GM21576 (cell line): Measurements from ENCODE around the gene REPIN1.
A peak's percentile ranks its signal among the peaks of the same experiment; 100 is the strongest.

Experiments
- ATAC-seq: cut with Tn5 transposase; IDR thresholded peaks from one replicate; pipeline ENCODE4 v1.9.1; 2021; ENCODE audit warnings: mild to moderate bottlenecking, moderate library complexity; ENCODE audit not compliant: unreplicated experiment

REPIN1 gene

DNA sequence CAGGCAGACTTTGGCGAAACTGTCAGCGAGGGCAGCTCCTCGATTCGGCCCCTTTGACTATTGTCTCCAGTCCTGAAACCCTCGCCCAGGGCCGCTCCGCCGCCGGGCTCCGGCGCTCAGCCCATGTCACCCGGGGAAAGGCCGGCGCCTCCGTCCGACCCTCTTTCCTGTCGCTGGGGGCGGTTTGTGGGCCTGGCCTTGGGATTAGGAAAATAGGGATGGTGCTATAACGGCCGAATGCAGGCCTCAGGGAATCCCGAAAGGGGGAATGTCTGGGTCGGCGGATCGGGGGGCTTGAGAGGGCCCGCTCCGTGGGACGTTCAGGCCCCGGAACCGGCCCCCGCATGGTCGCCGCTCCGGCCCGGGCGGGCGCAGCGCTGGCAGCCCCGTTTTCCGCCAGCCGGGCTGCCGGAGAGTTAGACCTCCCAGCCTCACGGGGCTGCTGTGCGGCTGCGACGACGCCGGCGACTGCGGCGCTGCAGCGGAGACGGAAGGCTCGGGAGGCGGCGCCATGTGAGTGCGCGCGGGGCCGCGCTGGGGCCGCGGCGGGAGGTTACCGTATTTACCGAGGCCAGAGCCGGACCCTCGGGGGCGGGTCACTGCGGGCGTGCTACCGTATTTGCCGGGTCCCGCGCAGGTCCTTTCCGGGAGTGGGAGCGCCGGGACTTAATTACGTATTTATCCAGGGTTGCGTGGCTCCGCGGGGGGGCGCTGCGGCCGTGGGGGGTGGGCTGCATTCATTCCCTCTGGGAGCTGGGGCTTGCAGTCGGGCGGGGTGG, 36.4 kb downstream of the REPIN1 start:
- peak; percentile 49 for ATAC-seq

DNA sequence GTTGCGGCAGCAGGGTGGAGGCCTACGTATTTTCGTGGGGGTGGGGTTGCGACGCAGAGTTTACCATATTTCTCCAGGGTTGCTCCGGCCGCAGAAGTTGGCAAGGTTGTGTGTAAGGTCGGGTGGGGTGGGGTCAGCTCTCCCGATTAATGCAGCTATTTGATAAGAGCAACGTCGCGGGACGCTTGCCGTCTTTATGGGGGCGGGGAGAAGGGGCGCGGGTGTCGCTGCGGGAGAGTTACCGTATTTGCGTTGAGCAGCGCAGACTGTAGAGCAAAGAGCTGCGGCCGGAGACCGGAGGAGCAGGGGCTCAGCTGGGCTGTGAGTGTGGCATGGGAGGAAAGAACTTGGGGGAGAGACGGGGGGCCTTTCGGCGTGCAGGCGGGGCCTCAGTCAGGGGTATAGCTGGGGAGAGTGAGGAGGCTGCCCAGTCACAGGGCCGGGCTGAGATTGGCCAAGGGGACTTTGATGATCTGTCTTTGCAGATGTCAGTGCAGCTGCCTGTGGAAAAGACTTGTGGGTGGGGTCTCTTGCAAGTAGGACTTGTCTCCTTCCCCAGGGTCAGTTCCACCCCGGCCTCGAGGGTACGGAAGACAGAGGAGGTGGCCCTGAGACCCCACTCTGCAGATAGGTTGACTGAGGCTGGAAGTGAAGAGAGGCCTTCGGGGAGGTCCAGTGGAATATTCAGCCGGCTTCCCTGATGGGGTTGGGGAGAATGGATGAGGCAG, 37.1 kb downstream of the REPIN1 start:
- ATAC-seq: no peak

DNA sequence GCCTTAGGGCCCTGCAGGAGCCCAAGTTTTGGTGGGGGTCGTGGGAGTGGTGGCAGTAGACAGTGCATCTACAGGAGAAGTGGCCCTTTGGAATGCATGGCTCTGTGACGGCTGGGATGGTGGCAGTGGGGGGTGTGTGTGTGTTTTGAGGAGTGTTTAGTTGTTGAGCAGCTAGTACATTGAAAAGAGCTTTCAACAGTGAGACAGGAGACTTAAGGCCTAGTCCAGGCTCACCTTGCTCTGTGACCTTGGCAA, 37.6 kb downstream of the REPIN1 start:
- ATAC-seq: no peak

DNA sequence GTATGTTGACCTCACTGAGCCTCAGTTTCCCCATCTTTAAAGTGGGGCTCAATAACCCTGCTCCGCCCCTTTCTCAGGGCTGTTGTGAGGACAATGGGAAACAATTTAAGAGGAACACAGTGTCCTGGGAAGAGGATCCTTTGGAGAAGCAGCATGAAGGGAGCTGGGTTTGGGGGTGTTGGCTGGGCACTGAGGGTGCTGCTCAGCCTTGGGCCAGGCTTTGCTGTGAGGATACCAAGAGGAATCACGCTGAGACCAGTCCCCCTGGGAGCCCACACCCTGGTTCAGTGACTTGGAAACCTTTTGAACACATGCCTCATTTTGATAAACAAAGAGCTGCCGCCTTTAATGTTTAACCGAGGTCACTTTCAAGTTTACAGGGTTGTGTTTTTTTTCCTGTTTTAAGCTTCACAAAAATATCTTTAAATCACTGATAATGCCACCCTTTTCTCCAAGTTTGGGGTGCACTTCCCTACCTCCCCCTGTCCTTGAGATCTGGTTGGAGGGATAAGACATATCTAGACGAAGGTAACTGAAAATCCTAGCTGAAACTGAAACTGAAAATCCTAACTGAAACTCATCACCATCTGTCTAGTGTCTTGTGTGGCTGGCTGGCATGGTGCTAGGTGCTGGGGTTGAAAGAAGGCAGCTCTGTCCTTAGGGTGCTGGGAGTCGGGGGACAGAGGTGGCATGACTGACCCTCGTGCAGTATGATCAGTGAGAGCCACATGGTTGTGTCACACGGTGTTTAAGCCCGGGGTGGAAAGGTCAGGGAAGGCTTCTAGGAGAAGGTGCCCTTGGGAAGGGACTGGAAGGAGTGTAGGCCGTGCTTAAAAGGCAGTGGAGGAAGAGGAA, 38.2 kb downstream of the REPIN1 start:
- peak; percentile 51 for ATAC-seq

DNA sequence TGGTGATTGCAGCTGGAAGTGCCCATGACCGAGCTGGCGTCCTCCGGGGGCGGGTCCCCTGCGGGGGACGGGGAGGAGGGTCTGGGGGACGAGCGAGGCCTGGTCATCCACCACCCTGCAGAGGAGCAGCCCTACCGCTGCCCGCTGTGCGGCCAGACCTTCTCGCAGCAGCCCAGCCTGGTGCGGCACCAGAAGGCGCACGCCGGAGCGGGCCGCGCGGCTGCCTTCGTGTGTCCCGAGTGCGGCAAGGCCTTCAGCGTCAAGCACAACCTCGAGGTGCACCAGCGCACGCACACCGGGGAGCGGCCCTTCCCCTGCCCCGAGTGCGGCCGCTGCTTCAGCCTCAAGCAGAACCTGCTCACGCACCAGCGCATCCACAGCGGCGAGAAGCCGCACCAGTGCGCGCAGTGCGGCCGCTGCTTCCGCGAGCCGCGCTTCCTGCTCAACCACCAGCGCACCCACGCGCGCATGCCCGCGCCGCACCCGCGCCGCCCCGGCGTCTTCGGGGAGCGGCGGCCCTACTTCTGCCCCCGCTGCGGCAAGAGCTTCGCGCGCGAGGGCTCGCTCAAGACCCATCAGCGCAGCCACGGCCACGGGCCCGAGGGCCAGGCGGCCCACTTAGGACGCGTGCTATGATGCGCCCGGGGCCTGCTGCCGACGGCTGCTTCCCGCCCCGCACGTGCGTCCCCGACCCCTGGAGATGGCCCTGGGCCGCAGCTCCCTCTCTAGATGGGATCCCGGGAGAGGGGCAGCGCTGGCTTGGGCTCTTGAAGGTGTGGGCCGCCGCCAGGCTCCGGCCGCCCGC, 39.2 kb downstream of the REPIN1 start:
- no peak for ATAC-seq

DNA sequence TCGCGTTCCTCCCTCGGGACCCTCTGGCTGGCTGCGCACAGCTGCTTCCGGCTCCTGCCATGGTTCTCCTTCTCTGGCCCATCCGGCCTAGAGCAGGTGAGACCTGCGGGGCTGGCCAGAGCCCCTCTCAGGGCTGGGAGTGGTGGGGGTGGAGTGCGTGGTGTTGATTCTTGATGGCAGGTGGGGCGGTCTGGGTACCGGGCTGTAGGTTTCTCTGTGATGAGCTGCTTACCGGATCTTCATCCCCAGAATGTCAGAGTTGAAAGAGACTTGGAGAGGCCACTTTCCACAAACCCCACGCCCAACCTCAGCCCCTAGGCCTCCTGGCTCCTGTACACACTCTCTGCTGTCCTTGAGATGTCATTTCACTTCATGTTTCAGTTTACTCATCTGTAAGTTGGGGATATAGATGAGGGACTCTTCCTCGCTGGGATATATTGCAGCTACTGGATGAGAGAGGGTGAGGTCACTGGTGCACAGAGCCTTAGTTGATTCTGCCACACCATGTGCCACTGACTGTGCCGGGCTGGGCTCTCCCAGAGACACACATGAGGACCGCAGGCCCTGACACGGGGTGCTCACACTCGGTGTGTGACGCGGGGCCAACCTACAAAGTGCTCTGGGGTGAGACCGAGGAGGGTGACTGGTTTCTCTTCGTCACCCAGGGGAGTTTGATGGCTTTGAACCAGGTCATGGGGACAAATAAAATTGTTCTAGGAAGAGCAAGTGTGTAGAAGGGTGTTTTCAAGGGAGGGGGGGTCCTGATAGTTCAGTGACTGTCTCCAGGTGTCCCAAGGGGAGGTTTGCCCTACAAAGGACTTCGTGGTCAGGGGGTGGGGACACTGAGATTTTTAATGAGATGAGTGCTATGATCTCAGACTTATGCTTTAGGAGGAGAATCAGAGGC, 40.0 kb downstream of the REPIN1 start:
- no peak for ATAC-seq

DNA sequence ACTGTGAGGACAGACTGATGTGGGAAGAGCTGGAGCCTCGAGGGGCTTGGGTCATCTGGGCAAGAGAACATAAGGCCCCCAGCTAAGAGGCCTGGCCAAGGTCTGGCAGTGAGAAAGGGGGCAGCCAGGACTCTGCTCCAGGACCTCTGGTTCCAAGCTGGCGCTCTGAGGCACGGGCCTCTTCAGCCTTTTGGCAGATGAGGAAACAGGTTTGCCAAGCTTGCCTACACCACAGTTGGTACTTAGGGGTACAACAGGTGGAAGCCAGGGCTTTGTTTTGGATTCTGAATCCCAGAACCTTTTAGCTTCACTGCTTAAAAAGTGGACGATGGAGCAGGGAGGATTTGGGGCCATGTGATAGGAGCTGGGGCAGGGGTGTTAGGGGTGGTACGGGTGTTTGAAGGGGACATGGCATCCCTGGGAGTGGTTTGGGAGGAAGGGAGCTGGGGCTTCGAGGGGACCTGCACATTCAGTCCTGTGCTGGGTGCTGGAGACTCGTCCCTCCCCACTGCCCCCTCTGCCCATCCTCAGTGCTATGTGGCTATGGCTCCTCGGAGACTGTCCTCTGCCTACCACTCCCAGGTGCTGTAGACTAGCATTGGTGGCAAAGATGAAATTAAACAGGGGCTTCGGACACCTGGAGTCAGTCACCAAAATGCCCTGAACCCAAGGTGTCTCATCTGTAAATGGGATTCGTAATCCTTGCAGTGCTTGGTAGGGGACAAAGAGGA, 40.8 kb downstream of the REPIN1 start:
- ATAC-seq: no peak

DNA sequence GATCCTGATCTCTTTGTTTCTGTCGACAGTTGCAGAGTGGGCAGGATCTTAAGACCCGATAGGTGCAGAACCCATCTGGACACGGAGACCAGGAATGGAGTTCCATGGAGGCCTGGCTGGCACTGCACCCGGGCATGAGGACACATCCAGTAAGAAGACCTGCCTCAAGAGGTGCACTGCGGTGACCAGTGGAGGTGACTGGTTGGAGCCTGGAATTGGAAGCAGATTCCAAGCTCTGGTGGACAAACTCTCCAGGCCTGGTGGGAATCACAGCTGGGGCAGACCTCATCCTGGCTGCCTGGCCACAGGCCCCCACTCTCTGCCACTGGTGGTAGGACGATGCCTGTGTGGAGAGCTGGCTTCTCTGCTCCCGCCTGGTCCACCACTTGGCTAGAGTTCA, 41.5 kb downstream of the REPIN1 start:
- no peak for ATAC-seq

DNA sequence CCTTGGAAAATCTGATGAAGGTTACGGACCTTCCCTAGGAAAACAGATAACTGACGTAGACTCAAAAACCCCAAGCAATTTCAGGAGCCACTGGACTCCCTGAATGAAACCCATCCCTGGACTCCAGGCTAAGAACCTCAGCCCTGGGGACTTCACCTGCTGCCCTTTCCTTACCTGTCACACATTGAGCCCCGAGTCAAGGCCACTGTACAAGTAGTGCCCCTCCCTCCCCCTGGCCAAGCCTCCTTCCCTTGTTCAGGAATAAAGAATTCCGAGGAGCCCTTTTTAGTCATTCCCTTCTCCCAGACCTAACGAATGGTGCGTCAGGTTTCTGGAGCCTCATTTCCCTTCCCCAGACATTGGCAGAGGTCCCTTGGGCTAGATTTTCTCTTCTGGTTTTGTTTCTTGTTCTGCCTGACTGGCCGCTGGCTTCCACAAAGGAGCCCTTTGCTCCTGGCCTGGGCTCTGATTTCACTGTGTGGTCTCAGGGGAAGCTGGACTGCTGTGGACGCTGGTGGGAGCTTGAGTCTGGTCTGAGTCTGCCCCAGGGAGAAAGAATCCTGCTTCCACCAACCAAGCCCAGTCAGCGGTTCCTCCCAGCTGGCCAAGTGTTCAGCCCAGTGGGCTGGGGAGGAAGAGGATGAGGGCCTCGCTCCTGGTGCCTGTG, 42.2 kb downstream of the REPIN1 start:
- no peak for ATAC-seq

DNA sequence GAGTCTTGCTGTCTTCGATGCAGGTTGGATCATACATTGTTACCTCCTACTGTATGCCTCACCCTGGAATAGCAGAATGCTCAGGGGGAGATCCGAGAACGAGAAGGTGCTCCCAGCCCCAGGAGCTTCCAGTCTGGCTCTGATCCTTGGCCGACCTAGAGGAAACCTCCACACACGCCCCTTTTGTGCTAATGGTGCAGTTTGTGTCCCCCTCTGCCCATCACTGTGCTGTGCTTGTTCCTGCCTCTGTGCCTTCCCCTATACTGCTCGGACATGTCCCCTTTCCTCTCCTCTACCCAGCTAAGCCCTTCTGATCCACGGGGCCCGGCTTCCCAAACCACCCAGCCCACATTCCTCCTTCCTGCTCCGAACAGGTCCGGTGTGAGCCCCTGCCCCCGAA, 43.0 kb downstream of the REPIN1 start:
- no peak for ATAC-seq

DNA sequence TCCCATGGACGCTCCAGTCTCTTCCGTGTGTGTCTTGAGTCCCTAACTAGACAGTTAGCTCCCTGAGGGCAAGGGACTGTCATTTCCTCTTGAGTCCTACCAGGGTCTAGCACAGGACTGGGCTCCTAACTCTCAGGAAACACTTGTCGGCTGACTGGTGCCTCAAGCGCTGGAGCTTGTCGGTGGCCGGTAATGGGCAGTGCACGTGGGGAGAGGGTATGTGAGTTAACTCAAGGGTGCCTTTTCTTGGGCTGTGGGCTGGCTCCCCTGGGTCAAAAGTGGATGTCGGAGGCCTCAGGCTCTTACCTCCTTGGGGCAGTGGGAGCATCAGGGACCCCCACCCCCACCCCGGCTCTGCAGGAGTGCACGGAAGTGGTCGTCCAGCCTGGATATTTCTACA, 43.4 kb downstream of the REPIN1 start:
- ATAC-seq: no peak

DNA sequence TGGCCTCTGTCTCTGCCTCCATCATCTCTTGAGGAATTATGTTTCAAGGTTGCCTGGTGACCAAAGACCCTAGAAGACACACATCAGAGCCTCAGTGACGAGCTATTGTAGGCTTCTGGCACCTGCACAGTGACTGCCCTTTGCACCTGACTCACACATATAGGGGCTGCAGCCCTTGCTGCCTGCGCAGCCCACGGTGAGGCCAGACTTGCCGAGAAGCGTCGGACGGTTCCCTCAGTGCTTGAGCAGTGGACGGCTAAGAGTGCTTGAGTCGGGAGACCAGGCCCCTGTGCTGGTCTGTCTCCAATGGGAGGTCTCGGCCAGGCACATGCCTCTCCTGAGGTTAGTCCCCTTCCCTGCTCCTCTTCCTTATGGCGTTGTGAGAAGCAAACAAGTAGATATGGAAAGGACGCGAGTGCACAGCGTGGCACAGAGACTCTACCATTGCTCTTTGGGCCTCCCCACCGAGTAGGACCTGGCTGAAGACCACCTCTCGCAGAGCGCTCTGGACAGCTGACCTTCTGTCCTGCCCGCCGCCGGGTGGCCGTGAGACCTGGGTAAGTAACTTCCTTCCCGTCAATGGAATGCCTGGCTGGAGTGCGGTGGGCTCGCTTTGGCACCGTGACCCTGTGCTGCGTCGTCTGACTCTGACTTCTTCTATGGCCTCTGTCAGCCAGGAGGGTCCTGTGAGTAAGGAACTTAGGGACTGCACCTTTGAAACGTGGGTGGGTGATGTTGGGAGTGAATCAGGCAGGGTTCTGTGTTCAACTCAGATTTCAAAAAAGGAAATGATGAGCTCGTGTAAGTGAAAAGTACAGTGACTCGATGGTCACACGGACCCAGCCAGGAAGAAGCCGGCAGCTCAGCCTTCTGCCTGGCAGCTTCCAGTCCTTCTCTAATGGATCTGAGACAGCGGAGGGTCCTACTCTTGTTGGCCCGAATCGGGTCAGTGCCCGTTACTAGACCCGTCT, 44.2 kb downstream of the REPIN1 start:
- no peak for ATAC-seq

DNA sequence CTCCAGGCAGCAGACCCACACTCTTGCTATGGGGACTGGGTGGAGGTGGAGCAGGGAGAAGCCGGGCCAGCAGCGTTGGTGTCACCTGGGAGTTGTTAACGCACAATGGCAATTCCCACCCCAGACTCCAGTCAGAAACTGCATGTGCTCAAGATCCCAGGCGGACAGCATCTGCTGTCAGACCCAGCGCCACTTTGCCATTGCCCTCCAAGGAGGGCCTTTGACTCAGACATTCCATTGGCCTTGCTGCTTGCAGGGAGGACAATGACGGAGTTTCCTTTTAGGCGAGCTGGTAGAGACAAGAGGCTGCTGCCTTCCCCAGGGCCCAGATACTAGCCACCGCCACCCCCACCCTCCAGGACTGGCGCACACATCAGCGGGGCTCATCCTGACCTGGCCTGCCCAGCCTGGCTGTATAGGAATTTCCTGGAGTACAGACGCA, 45.0 kb downstream of the REPIN1 start:
- ATAC-seq: no peak

DNA sequence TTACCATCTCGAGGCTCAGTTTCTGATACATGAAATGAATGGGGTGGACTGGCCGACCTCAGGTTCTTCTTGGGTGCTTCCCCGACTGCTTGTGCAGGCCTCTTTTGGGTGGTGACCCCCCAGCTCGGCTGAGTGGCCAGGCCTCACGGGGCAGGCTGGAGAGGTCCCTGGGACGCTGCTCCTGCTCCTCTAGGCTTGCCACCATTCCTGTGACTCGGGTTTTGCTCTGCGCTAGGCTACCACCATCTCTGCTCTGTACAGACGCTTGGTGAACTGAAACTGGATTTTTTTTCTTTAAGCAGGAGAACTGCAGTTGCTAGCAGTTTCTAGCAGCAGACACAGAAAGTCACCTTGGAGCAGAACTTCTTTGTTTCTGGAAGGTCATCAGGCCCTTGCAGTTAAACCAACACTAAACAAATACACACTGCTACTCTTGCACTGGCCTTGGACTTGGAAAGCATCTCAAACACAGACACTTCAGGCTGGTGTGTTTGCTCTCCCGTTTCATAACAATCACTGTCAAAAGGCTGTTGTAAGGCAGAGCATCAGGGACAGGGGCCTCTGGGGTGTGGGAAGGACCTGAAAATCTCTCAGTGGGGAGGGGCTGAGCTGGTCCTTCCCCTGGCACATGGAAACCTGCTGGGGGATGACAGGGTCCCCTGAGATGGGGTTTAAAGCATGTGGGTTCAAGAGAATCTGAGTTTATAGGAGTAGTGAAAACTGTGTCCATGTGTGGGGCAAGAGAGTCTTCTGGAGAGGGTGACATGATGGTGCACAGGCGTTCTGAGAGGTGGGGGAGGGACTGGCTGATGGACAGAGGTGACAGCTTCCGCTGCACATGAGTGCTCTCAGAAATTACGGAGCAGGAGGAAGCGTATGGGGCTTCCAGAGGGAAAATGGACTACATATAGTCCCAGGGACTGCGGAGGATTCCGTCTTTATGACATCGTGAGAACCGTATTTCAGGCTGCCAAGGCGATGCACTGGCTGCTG, 46.8 kb downstream of the REPIN1 start:
- no peak for ATAC-seq

DNA sequence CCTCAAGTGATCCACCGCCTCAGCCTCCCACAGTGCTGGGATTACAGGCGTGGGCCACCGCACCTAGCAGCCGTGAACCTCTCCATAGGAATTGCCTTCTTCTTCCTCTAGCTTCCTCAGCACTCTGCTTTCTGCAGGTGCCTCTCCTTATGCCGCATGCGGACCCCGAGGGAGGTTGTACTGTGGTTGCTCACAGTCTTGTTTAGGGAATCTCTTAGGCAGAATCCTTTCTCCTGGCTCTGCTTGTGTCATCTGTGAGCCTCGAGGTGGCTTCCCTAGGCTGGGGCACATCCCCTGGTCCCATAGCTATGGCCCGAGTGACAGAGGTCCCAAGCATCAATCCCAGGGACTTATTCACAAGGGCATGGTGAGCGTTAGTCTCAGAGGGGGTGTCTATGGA, 48.6 kb downstream of the REPIN1 start:
- ATAC-seq: no peak

DNA sequence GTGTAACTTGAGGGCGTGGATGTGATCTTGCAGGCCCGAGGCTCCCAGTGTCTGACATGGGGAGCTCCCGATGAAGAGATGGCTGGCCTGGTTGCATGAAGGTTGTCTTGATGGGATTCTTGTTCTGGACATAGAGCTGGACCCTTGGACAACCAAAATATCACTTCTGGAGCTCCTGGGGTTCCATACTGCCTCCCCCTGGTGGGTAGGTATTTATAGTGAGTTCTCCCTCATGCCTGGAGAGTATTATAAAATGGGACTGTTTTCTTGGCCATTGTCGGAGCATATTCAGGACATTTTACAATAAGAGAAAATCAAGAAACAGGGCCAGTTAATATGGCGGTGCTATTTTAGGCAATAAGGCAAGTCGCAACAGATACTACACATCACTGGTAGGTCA, 49.2 kb downstream of the REPIN1 start:
- ATAC-seq: no peak
